ENCODE data around the gene NREP.

NREP gene

GRCh38 chr5:111756581-111757354 is at the start of gene NREP:
NREP (minus strand) TSS chr5:111757194; CDS start chr5:111755772, 1,422 bp downstream.
- no peaks in the 10 kb centered on the region for H3K36me3 ChIP-seq (ENCODE audit: insufficient read depth, low read length)
- H3K4me1 ChIP-seq (ENCODE audit: insufficient read depth, low read length) = peaks cover 16% of the 10 kb centered on the region
- H3K9me3 ChIP-seq (ENCODE audit: control insufficient read depth, insufficient read depth, low read length) = no peaks in the 10 kb centered on the region
- H3K9ac ChIP-seq (ENCODE audit: low read depth, low read length) = peak within 1 kb of the TSS; percentile 93

- Histone ChIP-seq H3K9me3 (ENCODE audit: control insufficient read depth, insufficient read depth, low read length) (no peaks in the 10 kb centered on the region), H3K36me3 (ENCODE audit: insufficient read depth, low read length) (no peaks in the 10 kb centered on the region), H3K4me1 (ENCODE audit: insufficient read depth, low read length) (peaks cover 1% of the 10 kb centered on the region; the same call in 1 of the 2 replicates), H3K9ac (ENCODE audit: low read depth, low read length) (no peak overlapping the region)
Observed at GRCh38 chr5:111806753-111807152, 49.8 kb upstream of the NREP start.

- Histone ChIP-seq H3K9ac (ENCODE audit: low read depth, low read length) (no peak overlapping the region), H3K4me1 (ENCODE audit: insufficient read depth, low read length) (peaks cover 7% of the 10 kb centered on the region; the same call in 1 of the 2 replicates), H3K36me3 (ENCODE audit: insufficient read depth, low read length) (no peaks in the 10 kb centered on the region), H3K9me3 (ENCODE audit: control insufficient read depth, insufficient read depth, low read length) (no peaks in the 10 kb centered on the region)
Observed at GRCh38 chr5:111806156-111806555, 49.2 kb upstream of the NREP start.

GRCh38 chr5:111805071-111805470 is 48.1 kb upstream of the NREP start:
- Histone ChIP-seq H3K36me3 (ENCODE audit: insufficient read depth, low read length) (no peaks in the 10 kb centered on the region), H3K9ac (ENCODE audit: low read depth, low read length) (no peak overlapping the region), H3K9me3 (ENCODE audit: control insufficient read depth, insufficient read depth, low read length) (no peaks in the 10 kb centered on the region), H3K4me1 (ENCODE audit: insufficient read depth, low read length) (peaks cover 17% of the 10 kb centered on the region; the same call in 1 of the 2 replicates)

- H3K9me3 ChIP-seq (ENCODE audit: control insufficient read depth, insufficient read depth, low read length) = no peaks in the 10 kb centered on the region
- H3K36me3 ChIP-seq (ENCODE audit: insufficient read depth, low read length) = no peaks in the 10 kb centered on the region
- H3K9ac ChIP-seq (ENCODE audit: low read depth, low read length) = no peak overlapping the region
- peaks cover 17% of the 10 kb centered on the region; the same call in 1 of the 2 replicates for H3K4me1 ChIP-seq (ENCODE audit: insufficient read depth, low read length)
Observed at GRCh38 chr5:111800351-111800750, 43.4 kb upstream of the NREP start.

- H3K9ac ChIP-seq (ENCODE audit: low read depth, low read length) = no peak overlapping the region
- no peaks in the 10 kb centered on the region for H3K9me3 ChIP-seq (ENCODE audit: control insufficient read depth, insufficient read depth, low read length)
- H3K36me3 ChIP-seq (ENCODE audit: insufficient read depth, low read length) = no peaks in the 10 kb centered on the region
- H3K4me1 ChIP-seq (ENCODE audit: insufficient read depth, low read length) = no peaks in the 10 kb centered on the region
Observed at GRCh38 chr5:111795142-111795541, 38.1 kb upstream of the NREP start.

GRCh38 chr5:111792471-111793058 is 35.6 kb upstream of the NREP start:
- H3K36me3 ChIP-seq (ENCODE audit: insufficient read depth, low read length) = no peaks in the 10 kb centered on the region
- no peak overlapping the region for H3K9ac ChIP-seq (ENCODE audit: low read depth, low read length)
- no peaks in the 10 kb centered on the region for H3K4me1 ChIP-seq (ENCODE audit: insufficient read depth, low read length)
- H3K9me3 ChIP-seq (ENCODE audit: control insufficient read depth, insufficient read depth, low read length) = no peaks in the 10 kb centered on the region

- Histone ChIP-seq H3K4me1 (ENCODE audit: insufficient read depth, low read length) (no peaks in the 10 kb centered on the region), H3K9me3 (ENCODE audit: control insufficient read depth, insufficient read depth, low read length) (no peaks in the 10 kb centered on the region), H3K36me3 (ENCODE audit: insufficient read depth, low read length) (no peaks in the 10 kb centered on the region), H3K9ac (ENCODE audit: low read depth, low read length) (no peak overlapping the region)
Observed at GRCh38 chr5:111790295-111790694, 33.3 kb upstream of the NREP start.

GRCh38 chr5:111787006-111787405 is 30.0 kb upstream of the NREP start:
- Histone ChIP-seq H3K9me3 (ENCODE audit: control insufficient read depth, insufficient read depth, low read length) (no peaks in the 10 kb centered on the region), H3K4me1 (ENCODE audit: insufficient read depth, low read length) (no peaks in the 10 kb centered on the region; the same call in 1 of the 2 replicates), H3K36me3 (ENCODE audit: insufficient read depth, low read length) (no peaks in the 10 kb centered on the region), H3K9ac (ENCODE audit: low read depth, low read length) (no peak overlapping the region)

GRCh38 chr5:111784491-111785181 is 27.6 kb upstream of the NREP start:
- no peaks in the 10 kb centered on the region for H3K36me3 ChIP-seq (ENCODE audit: insufficient read depth, low read length)
- H3K9ac ChIP-seq (ENCODE audit: low read depth, low read length) = no peak overlapping the region
- no peaks in the 10 kb centered on the region; the same call in 1 of the 2 replicates for H3K4me1 ChIP-seq (ENCODE audit: insufficient read depth, low read length)
- H3K9me3 ChIP-seq (ENCODE audit: control insufficient read depth, insufficient read depth, low read length) = no peaks in the 10 kb centered on the region

GRCh38 chr5:111783537-111783936 is 26.5 kb upstream of the NREP start:
- no peaks in the 10 kb centered on the region; the same call in 1 of the 2 replicates for H3K4me1 ChIP-seq (ENCODE audit: insufficient read depth, low read length)
- no peak overlapping the region for H3K9ac ChIP-seq (ENCODE audit: low read depth, low read length)
- H3K36me3 ChIP-seq (ENCODE audit: insufficient read depth, low read length) = no peaks in the 10 kb centered on the region
- no peaks in the 10 kb centered on the region for H3K9me3 ChIP-seq (ENCODE audit: control insufficient read depth, insufficient read depth, low read length)

- no peaks in the 10 kb centered on the region; the same call in 1 of the 2 replicates for H3K4me1 ChIP-seq (ENCODE audit: insufficient read depth, low read length)
- no peaks in the 10 kb centered on the region for H3K36me3 ChIP-seq (ENCODE audit: insufficient read depth, low read length)
Observed at GRCh38 chr5:111782216-111782615, 25.2 kb upstream of the NREP start.

GRCh38 chr5:111781200-111781599 is 24.2 kb upstream of the NREP start:
- no peaks in the 10 kb centered on the region for H3K9me3 ChIP-seq (ENCODE audit: control insufficient read depth, insufficient read depth, low read length)
- H3K4me1 ChIP-seq (ENCODE audit: insufficient read depth, low read length) = no peaks in the 10 kb centered on the region; the same call in 1 of the 2 replicates
- H3K9ac ChIP-seq (ENCODE audit: low read depth, low read length) = no peak overlapping the region
- no peaks in the 10 kb centered on the region for H3K36me3 ChIP-seq (ENCODE audit: insufficient read depth, low read length)

More at GRCh38 chr5:111782216-111782615, 25.2 kb upstream of the NREP start:
- Histone ChIP-seq H3K9me3 (ENCODE audit: control insufficient read depth, insufficient read depth, low read length) (no peaks in the 10 kb centered on the region), H3K9ac (ENCODE audit: low read depth, low read length) (no peak overlapping the region)

- Histone ChIP-seq H3K9me3 (ENCODE audit: control insufficient read depth, insufficient read depth, low read length) (no peaks in the 10 kb centered on the region), H3K9ac (ENCODE audit: low read depth, low read length) (no peak overlapping the region), H3K36me3 (ENCODE audit: insufficient read depth, low read length) (no peaks in the 10 kb centered on the region), H3K4me1 (ENCODE audit: insufficient read depth, low read length) (peaks cover 2% of the 10 kb centered on the region)
Observed at GRCh38 chr5:111779922-111780292, 22.9 kb upstream of the NREP start.
